Spleen (tissue), 11 donors: ENCODE measurements around the gene MEGF6. TPM values are rescaled to one million over a fixed set of nuclear protein-coding genes. Genes with fewer than 3 reads are reported as not detected.

ENCODE experiments used
- DNase-seq: peaks from one replicate; pipeline ENCODE4 v3.0.0-alpha.2; 2020
- H3K27ac ChIP-seq, 8 donors: fragments of 200-600 bp; sonication (generic) in 7 of 8; 1 replicate in 4 of 8; 2 replicates in 4 of 8; pipeline versions ENCODE4 v1.5.0 to v1.8.0; 2016 to 2021; ENCODE audit warnings: inconsistent platforms in 4 of 8, mild to moderate bottlenecking in 4 of 8, moderate library complexity in 1 of 8
- H3K27me3 ChIP-seq, 7 donors: fragments of 200-600 bp; sonication (generic) in 6 of 7; replicated peaks in 1 of 7; 1 replicate in 4 of 7; 2 replicates in 3 of 7; pipeline versions ENCODE4 v1.5.0 to v1.8.0; 2016 to 2021; ENCODE audit warnings: inconsistent platforms in 3 of 7, mild to moderate bottlenecking in 1 of 7
- H3K36me3 ChIP-seq, 6 donors: fragments of 200-600 bp; sonication (generic) in 5 of 6; 1 replicate in 4 of 6; 2 replicates in 2 of 6; pipeline versions ENCODE4 v1.5.0 to v1.8.0; 2016 to 2021; ENCODE audit warnings: inconsistent platforms in 2 of 6
- H3K4me1 ChIP-seq, 6 donors: fragments of 200-600 bp; sonication (generic) in 5 of 6; 1 replicate in 3 of 6; 2 replicates in 3 of 6; pipeline versions ENCODE4 v1.5.0 to v1.8.0; 2016 to 2021; ENCODE audit warnings: inconsistent platforms in 3 of 6
- H3K4me3 ChIP-seq, 8 donors: fragments of 200-600 bp; sonication (generic) in 7 of 8; 1 replicate in 4 of 8; 2 replicates in 4 of 8; pipeline versions ENCODE4 v1.5.0 to v1.8.0; 2016 to 2021; ENCODE audit warnings: inconsistent platforms in 4 of 8, mild to moderate bottlenecking in 4 of 8, moderate library complexity in 2 of 8
- H3K9me3 ChIP-seq, 8 donors: fragments of 200-600 bp; sonication (generic) in 7 of 8; 1 replicate in 4 of 8; 2 replicates in 4 of 8; pipeline versions ENCODE4 v1.5.0 to v1.8.0; 2016 to 2021; ENCODE audit warnings: inconsistent platforms in 4 of 8
- CTCF ChIP-seq, 11 experiments: fragments of 200-600 bp in 7 of 11; fragments of 450-650 bp in 4 of 11; sonication (generic) in 4 of 11; IDR thresholded peaks in 8 of 11; conservative IDR thresholded peaks in 3 of 11; 1 replicate in 7 of 11; 2 replicates in 4 of 11; pipeline versions ENCODE4 v1.4.0 to v1.8.0; 2016 to 2021; ENCODE audit warnings: antibody characterized with exemption in 11 of 11, inconsistent platforms in 4 of 11, mild to moderate bottlenecking in 1 of 11
- POLR2A ChIP-seq, 3 donors: fragments of 450-650 bp; IDR thresholded peaks; one replicate each; pipeline ENCODE4 v1.5.1; 2017; ENCODE audit warnings: antibody characterized with exemption in 3 of 3, mild to moderate bottlenecking in 1 of 3
- POLR2AphosphoS5 ChIP-seq, 3 donors: sonication (generic); formaldehyde crosslinking; IDR thresholded peaks; one replicate each; pipeline ENCODE4 v1.5.1; 2017; ENCODE audit warnings: antibody characterized with exemption in 3 of 3
- WGBS, 5 donors: extraction: QIAGEN DNeasy Blood & Tissue Kit in 3 of 5; methylation state at CpG; one replicate each; pipeline versions ENCODE4 v1.1.5 to v1.1.7; 2013 to 2018; 5-methylcytosine and 5-hydroxymethylcytosine counted together
- intact Hi-C: fragments of 100-400 bp; cut with DNase I; formaldehyde crosslinking; loops from one replicate; pipeline ENCODE4 v1.15.0; 2023; ENCODE audit warnings: low total_unique reads
- polyA plus RNA-seq, 3 donors: library from polyadenylated mRNA; stranded (reverse); fragments of 200-250 nt; gene quantifications; one replicate each; pipeline ENCODE4 v1.2.1, GENCODE V29; 2013
- total RNA-seq, 7 donors: library from RNA; depleted of rRNA in 3 of 7; stranded (reverse); fragments of >200 nt in 3 of 7; fragmentation: NEBNext Ultra II Directional in 4 of 7; extraction: Animal tissue kit (Norgen Biotek cat#: 25700) in 4 of 7; gene quantifications; one replicate each; pipeline versions ENCODE4 v1.1.0 to v1.2.1, GENCODE V29; 2016 to 2021
- donor health status: healthy with polysubstance abuse.
- donor health status: DM: no; HTN: no; CAD: no; lungs with moderate emphysema.
- donor health status: DM: no; HTN: no; CAD: no.
- donor health status: Bipolar disorder and iron deficiency.
- donor health status: healthy.
- donor health status: DM: no; HTN: no; CAD: no.
- donor health status: DM: yes; HTN: yes; CAD: no.

MEGF6 gene
- total and polyA plus RNA-seq, 10 donors: 8.7 to 39.5 (median 20.3) TPM

DNA sequence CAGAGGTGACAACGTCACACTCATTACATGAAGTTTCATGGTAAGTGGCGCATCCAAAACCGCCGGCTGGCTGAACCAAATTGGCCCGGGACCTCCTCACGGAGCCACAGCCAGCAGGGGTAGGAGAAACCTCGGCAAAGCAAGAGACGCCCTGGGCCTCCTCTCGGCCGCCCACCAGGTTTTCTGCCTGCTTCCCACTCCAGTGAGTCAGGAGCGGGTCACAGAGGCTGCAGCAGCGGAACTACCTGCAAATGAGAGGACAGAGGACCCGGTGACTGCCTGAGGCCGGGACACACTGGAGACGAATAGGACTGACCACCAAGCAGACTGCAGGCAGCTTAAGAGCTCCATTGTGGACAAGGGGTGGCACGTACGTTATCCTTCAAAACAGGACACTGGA is 55.0 kb downstream of the MEGF6 start:
- Histone ChIP-seq H3K27ac (no peak overlapping the region), H3K4me1 (no peaks in the 10 kb centered on the region), H3K4me3 (no peak overlapping the region), H3K27me3 (no peaks in the 10 kb centered on the region), H3K36me3 (no peaks in the 10 kb centered on the region), H3K9me3 (peaks cover 0 to 13% (median 0%) of the 10 kb centered on the region in 8 donors)
- intact Hi-C loops: no loop called here
- no peak for DNase-seq
- 88 to 91% (median 90%) methylated on average over 15 to 17 of the region's 17 CpGs for WGBS, 5 donors
- no peak for TF ChIP-seq CTCF (IDR thresholded peaks at IDR 0.05 in 8 of 11, conservative IDR thresholded peaks at IDR 0.05 in 3 of 11)
- TF ChIP-seq POLR2A (IDR thresholded peaks at IDR 0.05): no peak
- no peak for TF ChIP-seq POLR2AphosphoS5 (IDR thresholded peaks at IDR 0.05)

GRCh38 chr1:3555131-3555920 is 56.0 kb downstream of the MEGF6 start:
- intact Hi-C loops: no loop called here
- no peak for TF ChIP-seq POLR2A (IDR thresholded peaks at IDR 0.05)
- TF ChIP-seq POLR2AphosphoS5 (IDR thresholded peaks at IDR 0.05): no peak
- no peak for TF ChIP-seq CTCF (IDR thresholded peaks at IDR 0.05 in 8 of 11, conservative IDR thresholded peaks at IDR 0.05 in 3 of 11)

GRCh38 chr1:3553940-3554223 is 57.4 kb downstream of the MEGF6 start:
- intact Hi-C loops: no loop called here
- Histone ChIP-seq H3K9me3 (peaks cover 0 to 11% (median 0%) of the 10 kb centered on the region in 8 donors), H3K27ac (no peak overlapping the region), H3K4me1 (peaks cover 0 to 3% (median 0%) of the 10 kb centered on the region in 6 donors), H3K4me3 (no peak overlapping the region), H3K27me3 (peaks cover 0 to 5% (median 0%) of the 10 kb centered on the region in 7 donors), H3K36me3 (no peaks in the 10 kb centered on the region)
- DNase-seq: no peak
- WGBS, 5 donors: 89 to 95% (median 91%) methylated on average over 8 to 11 of the region's 11 CpGs
- TF ChIP-seq CTCF (IDR thresholded peaks at IDR 0.05 in 8 of 11, conservative IDR thresholded peaks at IDR 0.05 in 3 of 11) (no peak), POLR2AphosphoS5 (IDR thresholded peaks at IDR 0.05) (no peak), POLR2A (IDR thresholded peaks at IDR 0.05) (no peak)

More at GRCh38 chr1:3555131-3555920, 56.0 kb downstream of the MEGF6 start:
- H3K27ac ChIP-seq: no peak overlapping the region
- whole genome bisulfite sequencing, 5 donors: 84 to 90% (median 86%) methylated on average over 16 to 25 of the region's 25 CpGs
- H3K4me3 ChIP-seq: no peak overlapping the region
- H3K27me3 ChIP-seq: peaks cover 0 to 4% (median 0%) of the 10 kb centered on the region in 7 donors
- no peaks in the 10 kb centered on the region for H3K4me1 ChIP-seq
- H3K9me3 ChIP-seq: peaks cover 0 to 13% (median 0%) of the 10 kb centered on the region in 8 donors
- DNase-seq: no peak
- no peaks in the 10 kb centered on the region for H3K36me3 ChIP-seq

- Histone ChIP-seq H3K9me3 (peaks cover 0 to 6% (median 0%) of the 10 kb centered on the region in 8 donors), H3K4me3 (no peak overlapping the region), H3K4me1 (peaks cover 0 to 8% (median 0%) of the 10 kb centered on the region in 6 donors), H3K27ac (no peak overlapping the region), H3K36me3 (no peaks in the 10 kb centered on the region), H3K27me3 (peaks cover 0 to 9% (median 0%) of the 10 kb centered on the region in 7 donors)
- intact Hi-C loops: no loop called here
- 71 to 90% (median 86%) methylated on average over 16 to 27 of the region's 27 CpGs for WGBS, 5 donors
- no peak for DNase-seq
- no peak for TF ChIP-seq POLR2AphosphoS5 (IDR thresholded peaks at IDR 0.05)
- no peak for TF ChIP-seq CTCF (IDR thresholded peaks at IDR 0.05 in 8 of 11, conservative IDR thresholded peaks at IDR 0.05 in 3 of 11)
- no peak for TF ChIP-seq POLR2A (IDR thresholded peaks at IDR 0.05)
These were observed 58.0 kb downstream of the MEGF6 start for GRCh38 chr1:3553166-3553939.
